GM12864 (cell line): ENCODE data around the gene VPS45.

Source experiments
- DNase-seq: peaks from one replicate; pipeline ENCODE4 v3.0.0-alpha.2; 2011; ENCODE audit warnings: low read depth
- H3K4me3 ChIP-seq: 2 replicates; pipeline ENCODE4 v1.5.1; 2011; ENCODE audit warnings: mild to moderate bottlenecking, low read depth, low read length, control low read depth
- TF ChIP-seq, protein P1 (sequence below): IDR thresholded peaks from 2 replicates; pipeline ENCODE4 v1.5.1; 2011; ENCODE audit warnings: low read depth, mild to moderate bottlenecking, moderate library complexity, low read length, control low read depth, inconsistent platforms; ENCODE audit errors: missing control alignments

VPS45 gene

DNA sequence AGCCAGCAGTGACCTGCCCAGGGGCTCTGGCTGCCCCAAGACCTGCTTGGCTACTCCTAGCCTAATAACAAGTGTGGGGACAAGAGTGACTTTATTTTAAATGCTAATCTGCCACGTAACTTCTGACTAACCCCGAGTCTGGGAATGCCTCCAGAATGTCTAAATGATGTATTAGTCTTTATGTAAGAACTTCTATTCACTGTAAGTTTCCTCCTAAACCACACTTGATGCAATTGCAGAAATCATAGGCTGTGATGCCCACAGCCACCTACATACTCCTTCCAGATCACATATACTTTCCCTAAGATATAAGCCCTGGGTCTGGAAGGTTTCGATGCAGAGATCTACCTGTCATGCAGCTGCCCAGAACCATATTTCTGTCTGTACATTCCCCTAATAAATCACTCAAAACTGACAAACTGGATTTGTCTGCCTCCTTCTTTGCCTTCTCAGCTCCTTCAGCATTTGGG is 5.9 kb upstream of the VPS45 start:
- TF ChIP-seq, protein P1, sequence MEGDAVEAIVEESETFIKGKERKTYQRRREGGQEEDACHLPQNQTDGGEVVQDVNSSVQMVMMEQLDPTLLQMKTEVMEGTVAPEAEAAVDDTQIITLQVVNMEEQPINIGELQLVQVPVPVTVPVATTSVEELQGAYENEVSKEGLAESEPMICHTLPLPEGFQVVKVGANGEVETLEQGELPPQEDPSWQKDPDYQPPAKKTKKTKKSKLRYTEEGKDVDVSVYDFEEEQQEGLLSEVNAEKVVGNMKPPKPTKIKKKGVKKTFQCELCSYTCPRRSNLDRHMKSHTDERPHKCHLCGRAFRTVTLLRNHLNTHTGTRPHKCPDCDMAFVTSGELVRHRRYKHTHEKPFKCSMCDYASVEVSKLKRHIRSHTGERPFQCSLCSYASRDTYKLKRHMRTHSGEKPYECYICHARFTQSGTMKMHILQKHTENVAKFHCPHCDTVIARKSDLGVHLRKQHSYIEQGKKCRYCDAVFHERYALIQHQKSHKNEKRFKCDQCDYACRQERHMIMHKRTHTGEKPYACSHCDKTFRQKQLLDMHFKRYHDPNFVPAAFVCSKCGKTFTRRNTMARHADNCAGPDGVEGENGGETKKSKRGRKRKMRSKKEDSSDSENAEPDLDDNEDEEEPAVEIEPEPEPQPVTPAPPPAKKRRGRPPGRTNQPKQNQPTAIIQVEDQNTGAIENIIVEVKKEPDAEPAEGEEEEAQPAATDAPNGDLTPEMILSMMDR, result no peak
- no peak for DNase-seq
- no peak overlapping the region for H3K4me3 ChIP-seq

DNA sequence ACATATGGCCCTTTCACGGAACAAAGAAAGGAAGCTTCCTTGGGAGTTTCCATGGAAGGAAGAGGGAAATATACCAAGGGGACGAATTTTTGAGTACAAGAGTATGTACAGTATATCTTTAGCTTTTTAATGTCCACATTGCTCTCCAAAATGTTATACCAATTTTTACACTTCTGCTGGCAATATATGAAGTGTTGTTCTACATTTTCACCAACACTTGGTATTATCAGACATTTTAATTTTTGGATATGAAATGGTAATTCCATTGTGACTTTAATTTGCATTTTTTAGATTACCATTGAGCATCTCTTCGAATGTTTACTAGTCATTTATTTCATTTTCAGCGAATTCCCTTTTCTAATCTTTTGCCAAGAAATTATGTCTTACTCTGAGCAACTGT is 5.5 kb upstream of the VPS45 start:
- no peak overlapping the region for H3K4me3 ChIP-seq
- TF ChIP-seq, protein P1, result no peak
- no peak for DNase-seq

DNA sequence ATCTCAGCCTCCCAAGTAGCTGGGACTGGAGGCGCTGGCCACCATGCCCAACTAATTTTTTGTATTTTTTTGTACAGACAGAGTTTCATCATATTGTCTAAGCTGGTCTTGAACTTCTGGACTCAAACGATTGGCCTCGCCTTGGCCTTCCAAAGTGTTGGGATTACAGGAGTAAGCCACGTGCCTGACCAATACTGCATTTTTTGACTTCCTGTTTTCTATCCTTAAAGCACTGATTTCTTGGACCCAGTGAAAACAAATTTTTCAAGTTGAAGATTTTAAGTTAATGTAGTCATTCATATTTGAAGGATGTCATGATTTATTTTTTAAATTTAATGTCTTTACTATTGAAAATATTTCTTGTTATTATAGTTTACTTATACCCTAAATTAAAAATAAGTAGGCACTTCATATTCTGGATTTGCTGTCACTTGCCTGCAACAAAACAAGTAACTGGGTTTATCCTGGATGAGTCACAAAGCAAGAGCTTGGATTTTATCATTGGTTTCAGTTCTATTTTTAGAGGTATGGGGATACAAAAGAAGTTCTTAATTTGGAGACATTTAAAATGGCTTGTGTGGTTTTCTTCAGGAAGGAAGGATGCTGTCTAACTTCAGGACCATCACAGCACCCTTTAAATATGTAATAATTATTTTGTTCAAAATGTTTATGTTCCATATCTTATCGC is 2.2 kb upstream of the VPS45 start:
- H3K4me3 ChIP-seq, result no peak overlapping the region
- TF ChIP-seq, protein P1, result no peak
- DNase-seq, result no peak

DNA sequence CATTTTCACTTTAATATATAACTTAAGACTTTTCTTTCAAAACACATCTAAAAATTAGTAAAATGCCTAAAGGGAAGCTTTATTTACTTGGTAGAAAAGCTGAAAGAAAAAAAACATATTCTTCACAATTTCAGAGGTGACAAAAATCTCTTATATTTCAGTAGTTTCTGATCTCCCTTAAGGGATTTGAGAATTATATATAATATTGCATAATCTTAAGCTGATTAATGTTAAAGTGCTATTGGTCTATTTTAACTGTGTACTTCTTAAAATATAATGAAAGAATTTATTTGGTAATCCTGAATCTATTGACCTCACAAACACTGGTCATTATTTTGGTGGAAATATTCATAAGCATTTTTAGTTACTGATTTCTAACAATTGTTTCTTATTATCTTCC is 1.2 kb upstream of the VPS45 start:
- TF ChIP-seq, protein P1, result no peak
- DNase-seq, result no peak
- H3K4me3 ChIP-seq, result peak overlapping the region; percentile 86; the same call in 1 of the 2 replicates

DNA sequence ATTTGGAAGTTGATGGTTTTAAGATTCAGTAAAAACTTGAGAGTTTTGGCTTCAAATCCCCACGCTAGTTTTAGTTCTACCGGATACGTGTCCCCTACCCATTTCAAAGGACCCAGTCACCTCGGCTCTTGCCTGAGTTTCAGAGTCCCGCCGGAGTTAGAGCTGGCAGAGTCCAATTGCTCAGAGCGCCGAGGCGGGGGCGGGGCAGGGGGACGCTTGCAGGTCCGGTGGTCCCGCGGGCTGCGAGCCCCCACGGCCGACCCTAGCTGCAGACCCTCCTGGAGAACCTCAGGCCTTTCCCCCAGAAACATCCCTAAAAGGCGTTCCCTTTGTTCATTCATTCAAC is 765 bp upstream of the VPS45 start:
- TF ChIP-seq, protein P1, result no peak
- peak overlapping the region; percentile 86 for H3K4me3 ChIP-seq
- DNase-seq, result no peak

DNA sequence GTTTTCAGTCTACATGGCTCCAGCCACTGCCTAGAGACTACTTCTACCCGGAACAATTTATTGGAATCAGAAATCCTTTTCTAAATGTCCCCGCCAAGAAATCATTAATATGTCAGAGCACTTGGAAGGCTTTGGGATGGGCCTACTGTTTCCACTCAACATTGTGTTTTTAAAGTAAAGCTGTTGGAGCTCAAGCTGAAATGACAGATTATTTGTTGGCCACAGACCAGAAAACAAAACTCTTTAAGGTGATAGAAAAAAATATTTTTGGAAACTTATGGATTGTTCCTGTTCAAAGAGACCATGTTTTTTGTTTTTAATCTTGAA is 496 bp downstream of the VPS45 start:
- DNase-seq, result no peak
- TF ChIP-seq, protein P1, result no peak

DNA sequence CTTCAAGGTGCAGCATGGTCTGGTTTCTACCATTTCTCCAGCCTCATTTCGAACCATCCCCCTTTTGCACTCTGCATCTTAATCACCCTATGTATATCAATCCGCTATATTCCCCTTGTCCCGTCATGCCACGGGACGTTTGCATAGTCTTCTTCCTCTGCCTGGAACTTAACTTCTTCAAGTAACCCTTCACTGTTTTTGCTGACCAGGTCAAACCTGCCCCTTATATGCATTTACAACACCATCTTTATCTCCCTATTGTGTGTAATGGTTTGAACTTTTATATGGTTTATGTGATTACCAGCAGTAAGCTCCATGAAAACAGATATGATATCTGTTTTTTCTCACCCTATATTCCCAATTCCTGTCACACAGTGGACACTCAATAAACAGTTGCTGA is 2.3 kb downstream of the VPS45 start:
- no peak for DNase-seq
- H3K4me3 ChIP-seq, result no peak overlapping the region
- TF ChIP-seq, protein P1, result no peak

More for the DNA sequence above, 496 bp downstream of the VPS45 start:
- peak overlapping the region; percentile 86 for H3K4me3 ChIP-seq
